ENCODE data around the gene GSTO2.

GRCh38 chr10:104340111-104340526 lies 71.1 kb downstream of the GSTO2 start:
- TF ChIP-seq CTCF (IDR thresholded peaks at IDR 0.05; ENCODE audit: low read length) (no peak), EZH2 (IDR thresholded peaks at IDR 0.05; ENCODE audit: borderline replicate concordance, low read length) (no peak)
